Activated CD4-positive, alpha-beta T cell treated with anti-CD3 and anti-CD28 coated beads, Interleukin-2, amount 10 ng/mL, durations not matched to agents 24 days and 14 days (primary cell): ENCODE data around the gene TIAM2. TPM values are rescaled to one million over a fixed set of nuclear protein-coding genes. Genes with fewer than 3 reads are reported as not detected.
A peak's percentile ranks its signal among the peaks of the same experiment; 100 is the strongest.

Source experiments
- DNase-seq: peaks from one replicate; pipeline ENCODE4 v3.0.0; 2022
- H3K27ac Mint-ChIP-seq: one replicate; pipeline ENCODE4 v1.8.0; 2022; ENCODE audit warnings: mild to moderate bottlenecking, mixed read lengths
- H3K27me3 Mint-ChIP-seq: one replicate; pipeline ENCODE4 v1.8.0; 2022; ENCODE audit warnings: mixed read lengths
- H3K36me3 Mint-ChIP-seq: one replicate; pipeline ENCODE4 v1.8.0; 2022; ENCODE audit warnings: low read depth, mild to moderate bottlenecking, mixed read lengths
- H3K4me1 Mint-ChIP-seq: one replicate; pipeline ENCODE4 v1.8.0; 2021; ENCODE audit warnings: mixed read lengths
- H3K4me3 Mint-ChIP-seq: one replicate; pipeline ENCODE4 v1.8.0; 2022; ENCODE audit warnings: mild to moderate bottlenecking, moderate library complexity, mixed read lengths
- H3K9me3 Mint-ChIP-seq: one replicate; pipeline ENCODE4 v1.8.0; 2021; ENCODE audit warnings: mixed read lengths
- intact Hi-C: fragments of 100-400 bp; cut with micrococcal nuclease; formaldehyde crosslinking; loops from one replicate; pipeline ENCODE4 v1.15.1; 2023
- total RNA-seq: library from RNA; stranded (reverse); gene quantifications from 2 replicates; pipeline ENCODE4 v1.2.3, GENCODE V29; 2022

Gene TIAM2
- total RNA-seq, 1 donor from 2014 or later = 86.9 TPM

DNA sequence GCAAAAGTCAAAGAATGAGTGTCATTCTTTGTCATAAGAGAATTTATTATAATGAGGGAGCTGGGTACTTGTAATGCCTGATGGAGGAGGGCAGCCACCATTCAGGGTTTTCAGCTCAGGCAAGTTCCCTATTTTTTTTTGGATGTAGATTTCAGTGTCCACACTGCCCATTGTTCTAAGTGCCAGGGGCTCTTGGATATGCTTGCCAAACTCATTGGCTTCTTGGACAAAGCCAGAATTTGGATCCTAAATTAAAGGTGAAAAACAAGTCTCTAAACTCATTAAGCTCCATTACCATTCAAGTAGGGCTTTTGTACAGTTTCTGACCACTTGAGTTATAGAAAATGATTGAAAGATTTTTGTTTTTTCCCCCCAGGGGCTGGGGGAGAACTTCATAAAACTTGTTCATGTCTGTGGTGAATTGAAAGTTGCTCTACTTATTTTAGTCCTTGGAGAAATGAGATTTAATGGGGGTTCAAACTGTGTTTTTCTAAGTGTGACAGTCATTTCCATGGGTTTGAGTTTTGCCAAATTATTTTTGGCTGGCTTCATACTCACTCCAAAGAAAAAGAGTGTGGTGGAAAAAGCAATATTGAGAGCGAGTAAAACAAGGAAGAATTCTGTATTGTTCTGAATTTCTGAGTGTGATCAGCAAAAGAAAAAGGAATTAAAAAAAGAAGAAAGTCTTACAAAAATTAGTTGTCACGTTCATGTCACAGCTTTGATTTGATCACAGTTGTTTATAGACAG is 46.0 kb downstream of the TIAM2 start:
- Mint-ChIP-seq H3K4me1 (peaks cover 18% of the 10 kb centered on the region), H3K36me3 (no peaks in the 10 kb centered on the region), H3K9me3 (no peaks in the 10 kb centered on the region), H3K27me3 (peaks cover 3% of the 10 kb centered on the region), H3K27ac (no peak overlapping the region), H3K4me3 (no peak overlapping the region)
- intact Hi-C loops = no loop called here
- no peak for DNase-seq

DNA sequence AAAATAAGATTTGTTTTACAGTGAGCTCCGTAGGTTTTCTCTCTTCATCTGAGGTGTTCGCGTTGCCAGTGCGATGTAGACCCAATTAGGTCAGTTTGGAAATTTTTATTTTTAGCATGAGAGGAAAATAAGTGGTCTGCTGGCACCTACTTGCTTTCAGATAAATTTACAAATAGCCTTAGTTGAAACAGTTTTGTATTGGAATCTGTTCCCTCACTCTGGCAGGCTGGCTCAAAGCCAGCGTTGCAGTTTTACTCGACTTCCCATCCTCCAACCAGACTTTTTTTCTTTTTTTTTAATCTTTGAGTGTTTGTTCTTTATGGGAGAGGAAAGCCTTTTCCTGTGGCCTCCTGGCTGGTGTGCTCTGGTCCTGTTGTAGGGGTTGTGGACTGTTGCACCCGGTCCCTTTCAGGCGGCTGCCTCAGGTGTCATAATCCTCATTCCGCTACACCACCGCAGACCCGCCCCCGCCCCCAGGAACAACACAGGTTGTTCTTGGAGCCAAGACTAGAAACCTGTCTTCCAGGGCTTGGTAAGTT is 46.7 kb downstream of the TIAM2 start:
- Mint-ChIP-seq H3K27ac (no peak overlapping the region), H3K9me3 (no peaks in the 10 kb centered on the region), H3K27me3 (peaks cover 3% of the 10 kb centered on the region), H3K4me3 (no peak overlapping the region), H3K36me3 (no peaks in the 10 kb centered on the region), H3K4me1 (peaks cover 18% of the 10 kb centered on the region)
- intact Hi-C loops = no loop called here
- no peak for DNase-seq

DNA sequence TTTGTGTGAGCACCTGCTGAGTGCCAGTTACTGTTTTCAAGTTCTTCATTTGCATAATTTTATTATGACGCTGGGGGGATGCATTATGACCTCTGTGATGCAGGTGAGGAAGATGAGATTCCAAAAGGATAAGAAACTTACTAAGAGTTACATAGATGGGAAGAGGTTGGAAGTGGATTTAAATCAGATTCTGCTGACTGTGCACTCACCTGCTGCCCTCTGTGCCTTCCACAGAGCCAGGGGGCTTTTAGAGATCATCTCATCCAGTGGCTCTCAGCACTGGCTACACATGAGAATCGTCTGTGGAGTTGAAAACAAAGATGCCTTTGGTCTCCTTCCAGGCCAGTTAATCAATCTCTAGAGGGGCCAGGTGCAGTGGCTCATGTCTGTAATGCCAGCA is 47.9 kb downstream of the TIAM2 start:
- Mint-ChIP-seq H3K4me3 (no peak overlapping the region), H3K27me3 (peaks cover 3% of the 10 kb centered on the region), H3K9me3 (no peaks in the 10 kb centered on the region), H3K36me3 (peaks cover 2% of the 10 kb centered on the region), H3K27ac (no peak overlapping the region), H3K4me1 (peaks cover 11% of the 10 kb centered on the region)
- DNase-seq = no peak
- intact Hi-C loops = no loop called here

DNA sequence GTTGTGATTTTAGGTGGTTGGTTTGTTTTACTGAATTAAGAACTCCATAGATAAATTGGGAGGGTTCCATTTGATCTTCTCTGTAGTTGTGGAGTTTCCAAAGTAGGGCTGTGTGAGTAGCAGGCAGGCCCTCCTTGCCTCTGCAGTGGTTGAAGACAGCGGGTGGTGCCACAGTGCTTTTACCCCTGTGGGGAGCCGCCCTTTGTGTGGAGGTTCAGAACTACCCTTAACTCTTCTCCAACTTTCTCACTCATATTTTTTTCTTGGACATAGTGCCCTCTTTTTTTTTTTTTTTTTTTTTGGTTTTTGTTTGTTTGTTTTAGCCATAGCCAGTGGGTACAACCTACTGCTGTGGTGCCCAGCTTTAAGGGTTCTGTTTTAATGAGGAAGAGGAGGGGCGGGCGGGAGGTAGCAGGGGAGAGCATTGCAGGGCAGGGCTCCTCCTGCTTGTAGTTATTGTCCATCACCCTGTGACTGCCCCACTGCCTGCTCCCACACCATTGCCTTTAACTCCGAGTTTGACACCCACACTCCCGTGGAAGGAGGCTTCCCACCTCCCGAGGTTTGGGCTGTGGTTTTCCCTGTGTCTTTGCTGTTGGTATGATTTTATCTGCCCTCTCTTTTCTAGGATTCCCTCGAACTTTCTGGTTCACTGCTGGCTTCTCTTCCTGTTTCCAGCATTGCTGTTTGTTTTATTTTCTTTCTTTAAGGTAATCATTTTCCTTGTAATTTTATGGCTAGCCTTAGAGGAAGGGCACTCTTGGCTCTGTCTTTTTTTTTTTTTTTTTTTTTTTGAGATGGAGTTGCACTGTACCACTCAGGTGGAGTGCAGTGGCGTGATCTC is 50.7 kb downstream of the TIAM2 start:
- Mint-ChIP-seq H3K4me1 (peaks cover 26% of the 10 kb centered on the region), H3K27me3 (peaks cover 2% of the 10 kb centered on the region), H3K9me3 (no peaks in the 10 kb centered on the region), H3K4me3 (no peak overlapping the region), H3K27ac (no peak overlapping the region), H3K36me3 (peaks cover 6% of the 10 kb centered on the region)
- intact Hi-C loops = no loop called here
- no peak for DNase-seq

DNA sequence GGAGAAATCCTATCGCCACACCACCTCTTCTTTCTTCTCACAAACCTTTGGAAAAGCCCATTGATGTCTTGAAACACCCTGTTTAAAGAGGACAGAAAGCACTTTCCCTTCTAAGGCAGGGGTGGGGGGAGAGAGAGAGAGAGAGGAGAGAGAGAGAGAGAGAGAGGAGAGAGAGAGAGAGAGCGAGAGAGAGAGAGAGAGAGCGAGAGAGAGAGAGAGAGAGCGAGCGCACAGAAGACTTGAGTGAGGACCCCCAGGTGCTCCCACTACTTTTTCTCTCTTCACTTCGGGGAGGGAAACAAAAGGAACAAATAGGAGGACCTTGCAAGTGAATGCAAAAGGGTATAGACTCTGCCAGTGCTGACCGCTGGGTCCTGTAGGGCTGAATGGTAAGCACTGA is 52.4 kb downstream of the TIAM2 start:
- Mint-ChIP-seq H3K27ac (no peak overlapping the region), H3K4me3 (no peak overlapping the region), H3K9me3 (no peaks in the 10 kb centered on the region), H3K36me3 (peaks cover 10% of the 10 kb centered on the region), H3K4me1 (peaks cover 35% of the 10 kb centered on the region), H3K27me3 (no peaks in the 10 kb centered on the region)
- intact Hi-C loops = no loop called here
- no peak for DNase-seq

DNA sequence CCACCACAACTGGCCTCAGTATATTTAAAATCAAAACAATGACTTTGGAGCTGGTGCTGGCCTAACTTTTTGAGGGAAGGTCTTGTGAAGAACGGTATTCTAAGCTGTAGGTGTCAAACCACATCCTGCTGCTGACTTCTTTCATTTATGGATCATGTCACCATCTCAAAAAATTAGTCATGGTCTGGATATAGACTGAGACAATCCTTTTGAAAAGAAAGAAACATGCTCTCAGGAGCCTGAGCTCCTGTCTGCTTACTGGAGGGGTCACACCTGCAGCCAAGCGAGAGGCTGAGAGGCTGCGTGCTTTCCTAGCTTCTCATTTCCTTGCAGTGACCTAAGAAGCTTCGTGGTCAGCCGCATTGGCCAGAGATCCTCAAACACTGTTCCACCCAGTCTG is 55.2 kb downstream of the TIAM2 start:
- H3K4me3 Mint-ChIP-seq = peak overlapping the region; percentile 65
- intact Hi-C loops = loop anchor here (1.0 to 2.0 kb wide), 9 partner anchors 30 to 368 kb away; no protein-coding TSS in a partner anchor
- peak overlapping the region; percentile 95 for H3K27ac Mint-ChIP-seq
- H3K9me3 Mint-ChIP-seq = peaks cover 5% of the 10 kb centered on the region
- peaks cover 10% of the 10 kb centered on the region for H3K36me3 Mint-ChIP-seq
- no peaks in the 10 kb centered on the region for H3K27me3 Mint-ChIP-seq
- DNase-seq = peak; percentile 82
- H3K4me1 Mint-ChIP-seq = peaks cover 36% of the 10 kb centered on the region

DNA sequence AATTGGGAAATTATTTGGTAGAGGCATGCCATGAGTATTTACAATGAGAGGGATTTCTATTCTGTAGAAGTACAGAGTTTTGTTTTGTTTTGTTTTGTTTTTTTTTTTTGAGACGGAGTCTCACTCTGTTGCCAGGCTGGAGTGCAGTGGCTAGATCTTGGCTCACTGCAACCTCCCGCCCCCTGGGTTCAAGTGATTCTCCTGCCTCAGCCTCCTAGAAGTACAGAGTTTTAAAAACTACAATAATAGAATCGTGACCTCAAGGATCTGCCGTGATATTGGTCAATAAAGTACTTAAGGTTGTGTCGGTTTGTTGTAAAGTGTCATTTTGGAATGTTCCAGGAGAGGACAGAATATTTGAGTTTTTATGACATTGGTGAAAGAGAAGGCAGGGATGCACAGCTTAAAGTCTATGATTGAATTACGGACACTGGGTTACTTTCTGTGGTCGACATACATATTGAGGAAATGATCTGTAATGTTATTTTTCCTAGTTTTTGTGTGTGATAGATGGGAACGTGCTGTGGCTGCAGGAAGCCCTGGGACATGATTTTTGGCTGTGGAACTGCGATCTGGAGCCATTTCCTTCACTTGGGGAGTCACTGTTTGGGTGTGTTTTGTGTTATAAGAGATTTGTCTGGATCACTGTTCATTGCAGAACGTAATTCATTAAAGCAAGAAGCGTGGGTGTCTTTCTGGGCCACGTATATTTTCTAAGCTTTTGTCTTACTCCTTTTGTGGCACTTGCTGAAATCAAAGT is 59.6 kb downstream of the TIAM2 start:
- DNase-seq = no peak
- intact Hi-C loops = no loop called here
- Mint-ChIP-seq H3K27ac (no peak overlapping the region), H3K4me1 (peaks cover 31% of the 10 kb centered on the region), H3K36me3 (peaks cover 4% of the 10 kb centered on the region), H3K4me3 (no peak overlapping the region), H3K27me3 (no peaks in the 10 kb centered on the region), H3K9me3 (peaks cover 5% of the 10 kb centered on the region)

DNA sequence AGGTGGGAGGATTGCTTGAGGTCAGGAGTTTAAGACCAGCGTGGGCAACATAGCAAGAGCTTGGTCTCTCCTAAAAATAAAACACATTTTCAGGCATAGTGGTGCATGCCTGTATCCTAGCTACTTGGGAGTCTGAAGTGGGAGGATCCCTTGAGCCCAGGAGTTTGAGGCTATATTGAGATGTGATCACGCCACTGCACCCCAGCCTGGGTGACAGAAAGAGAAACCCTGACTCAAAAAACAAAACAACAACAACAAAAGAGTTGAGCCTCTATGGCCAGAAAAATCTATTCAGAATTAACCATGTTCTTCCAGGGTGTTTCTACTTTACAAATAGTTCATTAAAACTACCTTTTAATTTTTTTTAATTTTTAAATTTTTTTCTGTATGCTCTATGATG is 60.6 kb downstream of the TIAM2 start:
- Mint-ChIP-seq H3K27ac (no peak overlapping the region), H3K9me3 (peaks cover 5% of the 10 kb centered on the region), H3K4me3 (no peak overlapping the region), H3K4me1 (peaks cover 24% of the 10 kb centered on the region), H3K27me3 (no peaks in the 10 kb centered on the region), H3K36me3 (peaks cover 4% of the 10 kb centered on the region)
- no peak for DNase-seq
- intact Hi-C loops = no loop called here

DNA sequence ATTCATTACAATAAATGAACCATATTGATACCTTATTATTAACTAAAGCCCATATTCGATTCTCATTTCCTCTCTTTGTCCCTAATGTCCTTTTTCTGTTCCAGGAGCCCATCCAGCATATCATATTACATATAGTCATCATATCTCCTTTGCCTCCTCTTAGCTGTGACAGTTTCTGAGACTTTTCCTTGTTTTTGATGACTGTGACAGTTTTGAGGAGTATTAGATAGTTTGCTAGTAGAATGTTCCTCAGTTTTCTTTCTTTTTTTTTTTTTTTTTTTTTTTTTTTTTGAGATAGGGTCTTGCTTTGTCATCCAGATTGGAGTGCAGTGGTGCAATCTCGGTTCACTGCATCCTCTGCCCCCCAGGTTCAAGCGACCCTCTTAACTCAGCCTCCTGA is 61.6 kb downstream of the TIAM2 start:
- Mint-ChIP-seq H3K27me3 (no peaks in the 10 kb centered on the region), H3K9me3 (peaks cover 5% of the 10 kb centered on the region), H3K27ac (no peak overlapping the region), H3K4me1 (peaks cover 20% of the 10 kb centered on the region), H3K4me3 (no peak overlapping the region), H3K36me3 (peaks cover 1% of the 10 kb centered on the region)
- intact Hi-C loops = no loop called here
- DNase-seq = no peak

DNA sequence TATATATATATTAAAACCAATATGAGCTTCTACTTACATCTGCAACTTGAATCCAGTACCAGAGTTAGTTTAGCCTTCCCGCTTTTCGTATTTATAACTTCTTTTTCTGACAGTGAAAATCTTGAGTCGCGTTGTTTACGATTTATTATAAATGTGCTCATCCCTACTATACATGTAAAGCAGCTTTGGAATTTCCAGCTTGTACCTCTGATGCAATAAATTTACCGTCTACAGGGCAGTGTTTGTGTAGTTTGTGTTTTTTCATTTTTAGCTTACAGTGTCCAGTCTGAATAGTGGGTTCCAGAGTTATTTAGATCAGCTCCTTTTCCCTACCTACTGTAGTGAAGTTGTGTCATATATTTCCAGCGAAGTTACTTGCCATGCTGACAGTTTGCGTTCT is 66.3 kb downstream of the TIAM2 start:
- Mint-ChIP-seq H3K27me3 (no peaks in the 10 kb centered on the region), H3K36me3 (peaks cover 1% of the 10 kb centered on the region), H3K27ac (no peak overlapping the region), H3K4me1 (peaks cover 10% of the 10 kb centered on the region), H3K9me3 (no peaks in the 10 kb centered on the region), H3K4me3 (no peak overlapping the region)
- DNase-seq = no peak
- intact Hi-C loops = no loop called here

DNA sequence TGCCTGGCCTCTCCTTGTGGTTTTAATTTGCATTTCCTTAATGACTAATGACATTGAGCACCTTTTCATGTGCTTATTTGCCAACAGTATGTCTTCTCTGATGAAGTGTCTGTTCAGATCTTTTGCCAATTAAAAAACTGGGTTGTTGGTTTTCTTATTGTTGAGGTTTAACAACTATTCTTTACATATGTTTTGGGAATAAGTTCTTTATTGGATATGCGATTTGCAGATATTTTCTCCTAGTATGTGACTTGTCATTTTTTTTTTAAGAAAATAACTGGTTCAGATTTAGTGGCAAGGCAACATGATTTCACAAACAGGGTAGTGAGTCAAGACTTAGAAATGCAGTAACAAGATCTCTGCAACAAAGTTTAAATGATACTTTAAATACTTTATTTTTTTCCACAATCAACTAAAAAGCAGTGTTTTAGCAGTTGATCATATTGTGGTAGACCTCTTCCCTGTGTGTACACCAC is 67.8 kb downstream of the TIAM2 start:
- Mint-ChIP-seq H3K4me1 (peaks cover 10% of the 10 kb centered on the region), H3K4me3 (no peak overlapping the region), H3K27me3 (peaks cover 2% of the 10 kb centered on the region), H3K36me3 (peaks cover 1% of the 10 kb centered on the region), H3K9me3 (no peaks in the 10 kb centered on the region), H3K27ac (no peak overlapping the region)
- no peak for DNase-seq
- intact Hi-C loops = no loop called here

DNA sequence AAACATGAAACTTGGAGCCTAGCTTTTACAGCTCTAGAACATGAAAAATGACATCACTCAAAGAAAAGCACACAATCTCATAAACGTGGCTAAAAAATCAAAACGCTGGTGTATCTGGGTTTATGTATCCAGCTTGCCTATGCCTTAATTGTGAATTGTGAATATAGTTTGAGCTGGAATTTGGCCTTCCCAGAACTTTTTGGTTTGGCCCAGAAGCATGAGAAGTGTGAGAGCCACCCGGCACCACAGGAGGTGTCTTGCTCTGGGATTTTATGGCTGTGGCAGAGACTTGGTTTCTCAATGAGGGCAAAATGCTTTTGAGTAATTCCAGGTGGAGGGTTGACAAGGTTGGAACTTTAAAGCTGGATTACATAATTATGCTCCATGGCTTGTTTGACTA is 69.2 kb downstream of the TIAM2 start:
- no peaks in the 10 kb centered on the region for H3K9me3 Mint-ChIP-seq
- peaks cover 2% of the 10 kb centered on the region for H3K27me3 Mint-ChIP-seq

DNA sequence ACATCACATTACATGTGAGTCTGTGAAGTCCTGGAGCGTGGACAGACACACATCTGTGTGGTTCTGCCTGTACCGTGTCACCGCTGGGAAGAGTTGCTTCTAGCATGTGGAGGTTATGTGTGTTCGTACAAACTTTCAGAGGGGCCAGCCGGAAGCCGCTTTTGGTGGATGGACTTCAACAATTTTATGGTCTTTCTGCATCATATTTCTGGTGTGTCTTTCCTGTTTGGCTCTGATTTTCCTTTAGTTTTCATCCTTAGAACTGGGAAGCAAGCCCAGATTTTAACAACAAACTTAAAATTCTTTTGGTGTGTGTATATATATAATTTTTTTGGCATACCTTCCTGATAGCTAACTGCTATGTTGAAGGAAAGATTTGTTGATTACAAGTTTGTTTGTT is 71.2 kb downstream of the TIAM2 start:
- H3K36me3 Mint-ChIP-seq = no peaks in the 10 kb centered on the region
- peaks cover 2% of the 10 kb centered on the region for H3K27me3 Mint-ChIP-seq
- no peak for DNase-seq
- H3K4me3 Mint-ChIP-seq = no peak overlapping the region
- peaks cover 5% of the 10 kb centered on the region for H3K4me1 Mint-ChIP-seq
- H3K9me3 Mint-ChIP-seq = no peaks in the 10 kb centered on the region
- no peak overlapping the region for H3K27ac Mint-ChIP-seq
- intact Hi-C loops = no loop called here

More for the DNA sequence above, 69.2 kb downstream of the TIAM2 start:
- Mint-ChIP-seq H3K4me1 (peaks cover 6% of the 10 kb centered on the region), H3K4me3 (no peak overlapping the region), H3K27ac (no peak overlapping the region), H3K36me3 (peaks cover 1% of the 10 kb centered on the region)
- no peak for DNase-seq
- intact Hi-C loops = no loop called here
